HG02943 (cell line): ENCODE results near the gene BBIP1.

Experiments
- ATAC-seq: cut with Tn5 transposase; IDR thresholded peaks from one replicate; pipeline ENCODE4 v1.9.1; 2021; ENCODE audit warnings: mild to moderate bottlenecking, low read depth, moderate library complexity; ENCODE audit not compliant: unreplicated experiment

The BBIP1 gene

DNA sequence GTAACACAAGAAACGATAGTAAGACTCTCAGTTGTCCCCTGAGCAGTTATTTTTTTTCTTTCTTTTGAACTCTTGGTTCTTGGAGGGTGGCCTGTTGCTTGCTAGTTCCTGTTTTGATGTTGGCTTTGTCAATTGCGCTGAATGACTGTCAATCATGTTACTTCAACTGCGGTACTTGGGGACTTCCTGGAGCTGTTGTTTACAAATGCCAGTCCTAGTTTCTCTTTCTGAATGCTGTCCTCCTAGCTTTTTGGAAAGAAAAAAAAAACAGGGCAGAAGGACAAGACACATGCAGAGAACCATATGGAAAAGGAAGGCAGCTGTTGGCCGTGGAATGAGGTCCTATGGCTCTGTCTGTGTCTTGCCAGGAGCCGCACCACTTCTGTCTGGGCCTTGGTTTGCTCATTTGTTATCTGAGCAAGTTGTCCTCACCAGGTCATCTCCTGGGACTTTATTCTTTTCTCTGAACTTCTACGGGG lies 54.3 kb downstream of the BBIP1 start:
- ATAC-seq: peak; percentile 46

DNA sequence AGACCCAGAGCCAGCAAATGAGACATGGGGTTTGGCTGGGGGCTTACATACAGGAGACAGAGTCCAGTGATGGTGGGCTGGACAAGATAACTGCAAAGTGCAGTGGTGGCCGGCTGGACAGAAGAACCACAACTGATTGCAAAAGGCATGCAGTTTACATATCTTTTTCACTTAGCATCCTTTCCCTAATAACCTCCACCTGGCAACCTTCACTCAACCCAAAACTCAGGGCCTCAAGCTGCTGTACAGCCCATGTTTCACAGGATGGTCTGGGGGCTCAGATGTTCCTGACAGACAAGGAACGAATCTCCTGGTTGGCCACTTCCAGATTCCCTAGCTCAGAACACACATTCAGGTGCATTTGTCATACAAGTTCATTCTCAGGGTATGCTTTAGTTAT lies 55.0 kb downstream of the BBIP1 start:
- no peak for ATAC-seq

- no peak for ATAC-seq
These were observed 55.6 kb downstream of the BBIP1 start for GRCh38 chr10:110863361-110863760.

GRCh38 chr10:110862961-110863360 lies 56.0 kb downstream of the BBIP1 start:
- ATAC-seq: no peak

GRCh38 chr10:110861930-110862649 lies 56.9 kb downstream of the BBIP1 start:
- no peak for ATAC-seq

DNA sequence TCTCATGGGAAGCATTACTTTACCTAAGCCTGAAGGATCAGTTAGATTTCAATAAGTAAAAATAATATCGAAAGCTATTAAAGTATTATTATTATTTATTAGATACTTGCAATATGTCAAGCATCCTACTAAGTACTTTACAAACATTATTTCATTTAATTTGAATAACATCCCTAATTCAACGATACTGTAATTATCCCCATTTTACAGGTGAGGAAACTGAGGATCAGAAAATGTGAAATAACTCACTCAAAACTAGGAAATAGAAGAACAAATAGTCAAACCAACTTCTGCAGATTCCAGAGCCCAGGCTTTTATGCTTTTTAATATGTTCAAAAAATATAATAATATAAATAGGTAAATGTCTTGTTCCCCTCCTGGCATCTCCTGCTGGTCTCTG lies 57.5 kb downstream of the BBIP1 start:
- ATAC-seq: no peak

GRCh38 chr10:110860576-110861241 lies 58.3 kb downstream of the BBIP1 start:
- peak; percentile 55 for ATAC-seq

- ATAC-seq: no peak
These were observed 59.0 kb downstream of the BBIP1 start for GRCh38 chr10:110859973-110860376.

- no peak for ATAC-seq
These were observed 59.6 kb downstream of the BBIP1 start for GRCh38 chr10:110859206-110859972.

DNA sequence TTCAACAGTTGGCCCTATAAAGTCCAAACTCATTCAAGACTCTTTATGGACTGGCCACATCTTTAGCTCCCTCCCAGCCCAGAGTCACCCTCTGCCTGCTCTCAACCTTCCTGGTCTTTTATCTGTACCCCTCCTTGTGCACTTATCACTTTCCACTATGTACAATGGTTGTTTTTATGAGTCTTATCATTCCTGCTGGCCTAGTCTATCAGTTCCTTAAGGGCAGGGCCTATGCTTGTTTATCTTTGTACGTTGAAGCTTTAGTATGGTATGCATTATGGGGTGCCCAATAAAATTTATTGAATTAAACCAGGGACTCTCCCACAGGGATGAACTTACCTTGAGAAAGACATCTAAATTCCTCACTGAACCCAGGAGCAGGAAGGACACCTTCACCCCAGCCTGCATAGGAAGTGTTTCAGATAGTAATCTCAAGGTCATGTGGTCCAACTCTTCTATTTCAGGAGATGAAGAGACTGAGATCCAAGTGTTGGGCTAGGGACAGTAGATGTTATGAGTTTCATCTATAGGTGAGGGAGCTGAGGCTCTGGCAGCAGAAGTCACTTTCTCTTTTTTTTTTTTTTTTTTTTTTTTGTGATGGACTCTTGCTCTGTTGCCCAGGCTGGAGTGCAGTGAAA lies 60.6 kb downstream of the BBIP1 start:
- ATAC-seq: no peak

GRCh38 chr10:110857265-110858171 lies 61.5 kb downstream of the BBIP1 start:
- no peak for ATAC-seq

DNA sequence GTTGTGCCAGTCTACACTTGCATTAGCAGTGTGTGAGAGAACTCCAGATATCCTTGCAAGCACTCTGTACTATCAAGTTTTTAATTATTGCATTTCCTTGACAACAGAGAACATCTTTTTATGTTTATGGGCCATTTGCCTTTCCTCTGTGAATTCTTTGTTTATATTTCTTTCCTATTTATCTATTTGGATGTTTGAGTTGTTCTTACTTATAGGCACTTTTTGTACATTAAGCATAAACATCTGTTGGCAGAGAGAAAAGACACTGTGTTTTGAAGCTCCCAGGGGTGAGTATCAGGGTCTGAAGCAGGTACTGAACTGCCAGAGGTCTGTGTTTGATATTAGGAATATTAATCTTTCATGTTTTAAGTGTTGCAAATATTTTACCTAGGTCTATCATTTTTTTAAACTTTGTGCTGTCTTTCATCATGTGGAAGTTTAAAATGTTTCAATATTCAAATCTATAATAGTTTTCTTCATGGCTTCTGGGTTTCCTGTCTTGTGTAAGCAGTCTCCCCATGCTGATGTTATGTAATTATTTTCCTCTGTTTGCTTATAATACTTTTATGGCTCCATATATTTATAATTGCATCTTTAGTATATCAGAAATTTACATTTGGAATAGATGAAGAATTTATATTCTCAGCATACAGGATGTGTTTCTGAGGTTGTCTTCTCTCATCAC lies 64.9 kb downstream of the BBIP1 start:
- no peak for ATAC-seq

GRCh38 chr10:110852947-110853346 lies 66.0 kb downstream of the BBIP1 start:
- no peak for ATAC-seq

- ATAC-seq: no peak
These were observed 66.6 kb downstream of the BBIP1 start for GRCh38 chr10:110852255-110852896.

- no peak for ATAC-seq
These were observed 67.9 kb downstream of the BBIP1 start for GRCh38 chr10:110851020-110851612.

- ATAC-seq: no peak
These were observed 68.9 kb downstream of the BBIP1 start for GRCh38 chr10:110850099-110850498.
